Spleen (tissue), 11 donors: ENCODE results near the gene ETHE1. TPM values are rescaled to one million over a fixed set of nuclear protein-coding genes. Genes with fewer than 3 reads are reported as not detected.

Experiments used
- DNase-seq: peaks from one replicate; pipeline ENCODE4 v3.0.0-alpha.2; 2020
- H3K27ac ChIP-seq, 8 donors: fragments of 200-600 bp; sonication (generic) in 7 of 8; 1 replicate in 4 of 8; 2 replicates in 4 of 8; pipeline versions ENCODE4 v1.5.0 to v1.8.0; 2016 to 2021; ENCODE audit warnings: inconsistent platforms in 4 of 8, mild to moderate bottlenecking in 4 of 8, moderate library complexity in 1 of 8
- H3K27me3 ChIP-seq, 7 donors: fragments of 200-600 bp; sonication (generic) in 6 of 7; replicated peaks in 1 of 7; 1 replicate in 4 of 7; 2 replicates in 3 of 7; pipeline versions ENCODE4 v1.5.0 to v1.8.0; 2016 to 2021; ENCODE audit warnings: inconsistent platforms in 3 of 7, mild to moderate bottlenecking in 1 of 7
- H3K36me3 ChIP-seq, 6 donors: fragments of 200-600 bp; sonication (generic) in 5 of 6; 1 replicate in 4 of 6; 2 replicates in 2 of 6; pipeline versions ENCODE4 v1.5.0 to v1.8.0; 2016 to 2021; ENCODE audit warnings: inconsistent platforms in 2 of 6
- H3K4me1 ChIP-seq, 6 donors: fragments of 200-600 bp; sonication (generic) in 5 of 6; 1 replicate in 3 of 6; 2 replicates in 3 of 6; pipeline versions ENCODE4 v1.5.0 to v1.8.0; 2016 to 2021; ENCODE audit warnings: inconsistent platforms in 3 of 6
- H3K4me3 ChIP-seq, 8 donors: fragments of 200-600 bp; sonication (generic) in 7 of 8; 1 replicate in 4 of 8; 2 replicates in 4 of 8; pipeline versions ENCODE4 v1.5.0 to v1.8.0; 2016 to 2021; ENCODE audit warnings: inconsistent platforms in 4 of 8, mild to moderate bottlenecking in 4 of 8, moderate library complexity in 2 of 8
- H3K9me3 ChIP-seq, 8 donors: fragments of 200-600 bp; sonication (generic) in 7 of 8; 1 replicate in 4 of 8; 2 replicates in 4 of 8; pipeline versions ENCODE4 v1.5.0 to v1.8.0; 2016 to 2021; ENCODE audit warnings: inconsistent platforms in 4 of 8
- CTCF ChIP-seq, 11 experiments: fragments of 200-600 bp in 7 of 11; fragments of 450-650 bp in 4 of 11; sonication (generic) in 4 of 11; IDR thresholded peaks in 8 of 11; conservative IDR thresholded peaks in 3 of 11; 1 replicate in 7 of 11; 2 replicates in 4 of 11; pipeline versions ENCODE4 v1.4.0 to v1.8.0; 2016 to 2021; ENCODE audit warnings: antibody characterized with exemption in 11 of 11, inconsistent platforms in 4 of 11, mild to moderate bottlenecking in 1 of 11
- POLR2A ChIP-seq, 3 donors: fragments of 450-650 bp; IDR thresholded peaks; one replicate each; pipeline ENCODE4 v1.5.1; 2017; ENCODE audit warnings: antibody characterized with exemption in 3 of 3, mild to moderate bottlenecking in 1 of 3
- POLR2AphosphoS5 ChIP-seq, 3 donors: sonication (generic); formaldehyde crosslinking; IDR thresholded peaks; one replicate each; pipeline ENCODE4 v1.5.1; 2017; ENCODE audit warnings: antibody characterized with exemption in 3 of 3
- WGBS, 5 donors: extraction: QIAGEN DNeasy Blood & Tissue Kit in 3 of 5; methylation state at CpG; one replicate each; pipeline versions ENCODE4 v1.1.5 to v1.1.7; 2013 to 2018; 5-methylcytosine and 5-hydroxymethylcytosine counted together
- intact Hi-C: fragments of 100-400 bp; cut with DNase I; formaldehyde crosslinking; loops from one replicate; pipeline ENCODE4 v1.15.0; 2023; ENCODE audit warnings: low total_unique reads
- polyA plus RNA-seq, 3 donors: library from polyadenylated mRNA; stranded (reverse); fragments of 200-250 nt; gene quantifications; one replicate each; pipeline ENCODE4 v1.2.1, GENCODE V29; 2013
- total RNA-seq, 7 donors: library from RNA; depleted of rRNA in 3 of 7; stranded (reverse); fragments of >200 nt in 3 of 7; fragmentation: NEBNext Ultra II Directional in 4 of 7; extraction: Animal tissue kit (Norgen Biotek cat#: 25700) in 4 of 7; gene quantifications; one replicate each; pipeline versions ENCODE4 v1.1.0 to v1.2.1, GENCODE V29; 2016 to 2021
- donor health status: healthy with polysubstance abuse.
- donor health status: DM: no; HTN: no; CAD: no; lungs with moderate emphysema.
- donor health status: DM: no; HTN: no; CAD: no.
- donor health status: Bipolar disorder and iron deficiency.
- donor health status: healthy.
- donor health status: DM: no; HTN: no; CAD: no.
- donor health status: DM: yes; HTN: yes; CAD: no.

Gene ETHE1
- total and polyA plus RNA-seq, 10 donors, result 20.2 to 53.4 (median 34.9) TPM

- H3K36me3 ChIP-seq, result peaks cover 0 to 38% (median 3%) of the 10 kb centered on the region in 6 donors
- H3K4me3 ChIP-seq, result peak overlapping the region; percentile 61 to 93 (median 75)
- H3K4me1 ChIP-seq, result peaks cover 9 to 72% (median 36%) of the 10 kb centered on the region in 6 donors
- intact Hi-C loops, result no loop called here
- 29 to 41% (median 32%) methylated on average over 12 of the region's 12 CpGs for WGBS, 5 donors
- DNase-seq, result no peak
- no peaks in the 10 kb centered on the region for H3K9me3 ChIP-seq
- TF ChIP-seq CTCF (IDR thresholded peaks at IDR 0.05 in 8 of 11, conservative IDR thresholded peaks at IDR 0.05 in 3 of 11) (no peak), POLR2AphosphoS5 (IDR thresholded peaks at IDR 0.05) (no peak), POLR2A (IDR thresholded peaks at IDR 0.05) (no peak)
- peak overlapping the region; percentile 62 to 93 (median 86) for H3K27ac ChIP-seq
- H3K27me3 ChIP-seq, result no peaks in the 10 kb centered on the region
Observed at GRCh38 chr19:43574424-43575155, 47.6 kb upstream of the ETHE1 start.

- Histone ChIP-seq H3K4me1 (peaks cover 9 to 65% (median 35%) of the 10 kb centered on the region in 6 donors), H3K4me3 (no peak overlapping the region), H3K27ac (no peak overlapping the region), H3K36me3 (peaks cover 0 to 49% (median 3%) of the 10 kb centered on the region in 6 donors), H3K27me3 (no peaks in the 10 kb centered on the region), H3K9me3 (no peaks in the 10 kb centered on the region)
- DNase-seq, result no peak
- 93 to 97% (median 96%) methylated on average over 3 of the region's 3 CpGs for WGBS, 5 donors
- TF ChIP-seq POLR2AphosphoS5 (IDR thresholded peaks at IDR 0.05) (no peak), POLR2A (IDR thresholded peaks at IDR 0.05) (no peak), CTCF (IDR thresholded peaks at IDR 0.05 in 8 of 11, conservative IDR thresholded peaks at IDR 0.05 in 3 of 11) (no peak)
- intact Hi-C loops, result no loop called here
Observed at GRCh38 chr19:43572171-43572588, 45.2 kb upstream of the ETHE1 start.

- intact Hi-C loops, result no loop called here
- WGBS, 5 donors, result 73 to 90% (median 84%) methylated on average over 4 to 5 of the region's 5 CpGs
- Histone ChIP-seq H3K9me3 (no peaks in the 10 kb centered on the region), H3K27me3 (no peaks in the 10 kb centered on the region), H3K36me3 (peaks cover 0 to 49% (median 3%) of the 10 kb centered on the region in 6 donors), H3K4me1 (peaks cover 9 to 58% (median 28%) of the 10 kb centered on the region in 6 donors), H3K27ac (no peak overlapping the region), H3K4me3 (no peak overlapping the region)
- TF ChIP-seq POLR2AphosphoS5 (IDR thresholded peaks at IDR 0.05) (no peak), POLR2A (IDR thresholded peaks at IDR 0.05) (no peak), CTCF (IDR thresholded peaks at IDR 0.05 in 8 of 11, conservative IDR thresholded peaks at IDR 0.05 in 3 of 11) (no peak)
- no peak for DNase-seq
Observed at GRCh38 chr19:43570174-43570791, 43.3 kb upstream of the ETHE1 start.

GRCh38 chr19:43569657-43570056, 42.7 kb upstream of the ETHE1 start:
- DNase-seq, result no peak
- TF ChIP-seq POLR2A (IDR thresholded peaks at IDR 0.05), result no peak
- no peak for TF ChIP-seq POLR2AphosphoS5 (IDR thresholded peaks at IDR 0.05)
- no peak for TF ChIP-seq CTCF (IDR thresholded peaks at IDR 0.05 in 8 of 11, conservative IDR thresholded peaks at IDR 0.05 in 3 of 11)
- H3K27me3 ChIP-seq, result no peaks in the 10 kb centered on the region
- H3K4me3 ChIP-seq, result no peak overlapping the region
- H3K9me3 ChIP-seq, result no peaks in the 10 kb centered on the region
- H3K27ac ChIP-seq, result no peak overlapping the region
- WGBS, 5 donors, result 81 to 91% (median 85%) methylated on average over 5 of the region's 5 CpGs
- intact Hi-C loops, result no loop called here
- H3K4me1 ChIP-seq, result peaks cover 5 to 58% (median 26%) of the 10 kb centered on the region in 6 donors
- H3K36me3 ChIP-seq, result peaks cover 0 to 49% (median 3%) of the 10 kb centered on the region in 6 donors
